Neural progenitor cell (in vitro differentiated cells): ENCODE measurements around the gene N4BP2. TPM values are rescaled to one million over a fixed set of nuclear protein-coding genes. Genes with fewer than 3 reads are reported as not detected.

Experiments used
- DNase-seq: peaks from one replicate; pipeline ENCODE4 v3.0.0-alpha.2; 2016; ENCODE audit warnings: low spot score
- H2AFZ ChIP-seq: fragments of 200-600 bp; sonication (generic); replicated peaks from 2 replicates; pipeline ENCODE4 v1.6.1; 2016; ENCODE audit warnings: antibody characterized with exemption
- H3F3A ChIP-seq: fragments of 200-600 bp; sonication (generic); 2 replicates; pipeline ENCODE4 v1.6.1; 2016; ENCODE audit warnings: antibody characterized with exemption, low read depth
- H3K27ac ChIP-seq: fragments of 200-600 bp; sonication (generic); 2 replicates; pipeline ENCODE4 v1.5.1; 2016; ENCODE audit warnings: mild to moderate bottlenecking
- H3K27me3 ChIP-seq: fragments of 200-600 bp; sonication (generic); 2 replicates; pipeline ENCODE4 v1.6.1; 2016; ENCODE audit warnings: mild to moderate bottlenecking, moderate library complexity
- H3K36me3 ChIP-seq: fragments of 200-600 bp; sonication (generic); 2 replicates; pipeline ENCODE4 v1.5.1; 2016
- H3K4me1 ChIP-seq: fragments of 200-600 bp; sonication (generic); 2 replicates; pipeline ENCODE4 v1.6.1; 2016; ENCODE audit warnings: mixed run types
- H3K4me2 ChIP-seq: fragments of 200-600 bp; sonication (generic); 2 replicates; pipeline ENCODE4 v1.6.1; 2016
- H3K4me3 ChIP-seq: fragments of 200-600 bp; sonication (generic); 2 replicates; pipeline ENCODE4 v1.5.1; 2016
- H3K79me2 ChIP-seq: fragments of 200-600 bp; sonication (generic); 2 replicates; pipeline ENCODE4 v1.6.1; 2016; ENCODE audit warnings: low read depth
- H3K9ac ChIP-seq: fragments of 200-600 bp; sonication (generic); 2 replicates; pipeline ENCODE4 v1.6.1; 2016
- H3K9me3 ChIP-seq: fragments of 200-600 bp; sonication (generic); 2 replicates; pipeline ENCODE4 v1.5.1; 2016; ENCODE audit warnings: low read depth
- H4K20me1 ChIP-seq: fragments of 200-600 bp; sonication (generic); 2 replicates; pipeline ENCODE4 v1.6.1; 2016; ENCODE audit warnings: low read depth
- H3K27ac Mint-ChIP-seq: 3 replicates; pipeline ENCODE4 v1.8.0; 2021; ENCODE audit warnings: mixed read lengths
- H3K27me3 Mint-ChIP-seq: 2 replicates; pipeline ENCODE4 v1.8.0; 2022; ENCODE audit warnings: low read depth, mild to moderate bottlenecking, inconsistent platforms, moderate library complexity, mixed read lengths; ENCODE audit not compliant: insufficient read depth
- H3K36me3 Mint-ChIP-seq: 3 replicates; pipeline ENCODE4 v1.8.0; 2021; ENCODE audit warnings: mixed read lengths
- H3K4me1 Mint-ChIP-seq: 3 replicates; pipeline ENCODE4 v1.8.0; 2021; ENCODE audit warnings: mixed read lengths
- H3K4me3 Mint-ChIP-seq: 3 replicates; pipeline ENCODE4 v1.8.0; 2021; ENCODE audit warnings: mild to moderate bottlenecking, moderate library complexity, mixed read lengths
- H3K9me3 Mint-ChIP-seq: 3 replicates; pipeline ENCODE4 v1.8.0; 2020; ENCODE audit warnings: mixed read lengths
- CTCF ChIP-seq: fragments of 200-600 bp; sonication (generic); IDR thresholded peaks from 2 replicates; pipeline ENCODE4 v1.5.1; 2017; ENCODE audit warnings: antibody characterized with exemption, mild to moderate bottlenecking
- EZH2 ChIP-seq: fragments of 200-600 bp; sonication (generic); IDR thresholded peaks from 2 replicates; pipeline ENCODE4 v1.6.1; 2017; ENCODE audit warnings: antibody characterized with exemption, mild to moderate bottlenecking, moderate library complexity
- EZH2phosphoT487 ChIP-seq: fragments of 200-600 bp; sonication (generic); IDR thresholded peaks from 2 replicates; pipeline ENCODE4 v1.6.1; 2017; ENCODE audit warnings: antibody characterized with exemption
- total RNA-seq: library from RNA; depleted of rRNA; stranded (reverse); fragments of >200 nt; gene quantifications from 2 replicates; pipeline ENCODE4 v1.2.3, GENCODE V29; 2015; ENCODE audit warnings: low replicate concordance

N4BP2 gene
- total RNA-seq, 1 donor from 2014 or later: 80.9 TPM

DNA sequence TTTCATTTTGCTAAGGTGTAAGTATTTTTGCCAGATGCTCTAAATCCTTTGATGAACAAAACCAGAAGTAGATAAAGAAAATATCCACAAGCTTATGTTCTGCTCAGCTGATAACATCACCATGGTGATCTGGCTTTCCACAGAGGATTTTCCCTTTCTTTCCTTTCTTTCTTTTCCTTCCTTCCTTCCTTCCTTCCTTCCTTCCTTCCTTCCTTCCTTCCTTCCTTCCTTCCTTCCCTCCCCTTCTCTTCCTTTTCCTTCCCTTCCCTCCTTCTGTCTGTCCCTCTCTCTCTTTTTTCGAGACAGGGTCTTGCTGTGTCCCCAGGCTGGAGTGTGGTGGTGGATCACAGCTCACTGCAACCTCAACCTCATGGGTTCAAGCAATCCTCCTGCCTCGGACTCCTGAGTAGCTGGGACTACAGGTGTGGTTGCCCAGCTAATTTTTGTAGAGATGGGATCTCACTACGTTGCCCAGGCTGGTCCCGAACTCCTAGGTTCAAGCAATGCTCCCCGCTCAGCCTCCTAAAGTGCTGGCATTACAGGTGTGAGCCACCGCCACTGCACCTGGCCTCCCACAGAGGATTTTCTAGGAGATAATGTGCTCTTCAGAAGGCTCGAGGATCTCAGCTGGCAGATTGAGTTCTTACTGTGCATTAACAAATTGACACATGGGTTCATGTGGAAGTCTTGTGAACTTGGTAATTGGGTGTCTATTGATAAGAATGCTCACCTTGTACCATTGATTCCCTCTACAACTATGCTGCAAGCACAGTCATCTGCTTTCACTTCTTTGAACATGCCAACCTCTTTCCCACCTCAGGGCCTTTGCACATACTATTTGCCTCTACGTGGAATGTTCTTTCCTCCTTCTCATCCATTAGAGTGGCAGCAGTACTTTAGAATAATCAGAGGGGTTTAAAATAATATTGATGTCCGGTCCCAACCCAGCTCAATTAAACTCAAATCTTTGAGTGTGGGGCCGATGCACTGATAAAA lies 138.8 kb downstream of the N4BP2 start:
- Mint-ChIP-seq H3K4me1 (peaks cover 77% of the 10 kb centered on the region), H3K4me3 (peak overlapping the region; percentile 28), H3K9me3 (no peaks in the 10 kb centered on the region), H3K27ac (peak overlapping the region; percentile 21), H3K36me3 (peaks cover under 1% of the 10 kb centered on the region), H3K27me3 (peaks cover 7% of the 10 kb centered on the region)
- H3K9ac ChIP-seq: no peak overlapping the region
- no peaks in the 10 kb centered on the region for H4K20me1 ChIP-seq
- no peak overlapping the region for H3K27ac ChIP-seq
- H3K4me1 ChIP-seq: peaks cover 75% of the 10 kb centered on the region
- no peak for DNase-seq
- no peaks in the 10 kb centered on the region for H3K27me3 ChIP-seq
- H3K79me2 ChIP-seq: peaks cover 5% of the 10 kb centered on the region
- peaks cover 38% of the 10 kb centered on the region for H3F3A ChIP-seq
- no peaks in the 10 kb centered on the region for H3K9me3 ChIP-seq
- H2AFZ ChIP-seq: no peak overlapping the region
- H3K4me2 ChIP-seq: no peak overlapping the region
- H3K4me3 ChIP-seq: no peak overlapping the region
- H3K36me3 ChIP-seq: no peaks in the 10 kb centered on the region
- no peak for TF ChIP-seq EZH2phosphoT487
- TF ChIP-seq CTCF: no peak
- no peak for TF ChIP-seq EZH2

DNA sequence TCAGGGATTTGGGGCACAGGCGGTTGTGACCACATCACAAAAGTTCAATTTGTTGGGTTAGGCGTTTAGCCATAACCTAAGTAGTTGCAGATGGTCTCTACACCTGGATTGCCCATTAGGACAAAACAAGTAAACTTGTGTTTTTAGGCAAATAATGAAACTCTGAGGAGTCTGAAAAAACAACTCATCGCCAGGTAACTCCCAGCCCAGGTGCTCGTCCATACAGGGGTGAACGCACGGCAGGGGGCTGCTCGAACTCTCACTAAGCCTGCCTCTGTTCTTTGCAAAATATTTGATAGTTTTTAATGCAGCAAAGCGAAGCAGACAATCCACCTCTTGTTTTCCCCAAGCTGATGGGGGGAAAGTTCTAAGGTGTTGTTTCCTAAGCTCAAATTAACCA lies 139.6 kb downstream of the N4BP2 start:
- peak overlapping the region; percentile 43 for H3K4me3 ChIP-seq
- no peak overlapping the region for H3K9ac ChIP-seq
- H3K9me3 Mint-ChIP-seq: no peaks in the 10 kb centered on the region
- no peak for DNase-seq
- TF ChIP-seq EZH2 (no peak), CTCF (no peak), EZH2phosphoT487 (no peak)
- H3K9me3 ChIP-seq: no peaks in the 10 kb centered on the region
- no peaks in the 10 kb centered on the region for H4K20me1 ChIP-seq
- H3F3A ChIP-seq: peaks cover 38% of the 10 kb centered on the region
- no peak overlapping the region for H3K4me3 Mint-ChIP-seq
- H3K4me1 Mint-ChIP-seq: peaks cover 72% of the 10 kb centered on the region
- no peaks in the 10 kb centered on the region for H3K27me3 ChIP-seq
- peak overlapping the region; percentile 72 for H3K4me2 ChIP-seq
- peaks cover 2% of the 10 kb centered on the region for H3K36me3 Mint-ChIP-seq
- no peak overlapping the region for H2AFZ ChIP-seq
- H3K79me2 ChIP-seq: peaks cover 5% of the 10 kb centered on the region
- peaks cover 73% of the 10 kb centered on the region for H3K4me1 ChIP-seq
- H3K36me3 ChIP-seq: no peaks in the 10 kb centered on the region
- H3K27ac Mint-ChIP-seq: no peak overlapping the region
- peak overlapping the region; percentile 88 for H3K27ac ChIP-seq
- peaks cover 7% of the 10 kb centered on the region for H3K27me3 Mint-ChIP-seq

DNA sequence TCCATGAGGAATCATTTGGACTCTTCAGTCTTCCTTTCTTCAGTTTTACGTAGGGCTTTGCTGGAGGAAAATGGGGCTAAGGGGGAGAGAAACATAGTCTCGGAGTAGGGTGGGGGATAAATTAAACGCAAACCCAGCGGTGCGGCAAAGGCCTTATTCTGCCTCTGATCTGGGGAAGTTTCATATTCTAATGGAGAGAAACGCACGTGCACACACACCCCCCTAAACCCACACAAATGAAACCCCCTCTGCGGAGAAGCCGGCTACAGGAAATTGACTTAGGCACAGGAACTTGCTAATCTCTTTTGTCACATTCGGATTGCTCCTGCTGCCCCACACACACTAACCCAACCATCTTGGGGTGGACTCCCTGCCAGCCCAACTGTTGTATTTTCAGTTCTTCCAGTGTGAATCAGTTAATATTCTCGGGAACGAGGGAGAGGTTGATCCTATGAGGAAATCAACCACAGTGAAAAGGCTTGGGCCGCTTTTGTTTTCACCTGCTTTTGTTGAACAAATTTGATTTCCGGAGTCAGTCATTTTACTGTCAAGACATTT lies 140.2 kb downstream of the N4BP2 start, which contains the start of gene RHOH:
TSS of gene RHOH (plus strand) at position 308 of the 558 bp plus-strand sequence. CDS start 46,356 bp downstream, outside the sequence.
- peak; percentile 71 for DNase-seq
- Histone ChIP-seq H3K27ac (peak within 1 kb of the TSS; percentile 88), H3K9me3 (no peaks in the 10 kb centered on the region), H3K27me3 (no peaks in the 10 kb centered on the region), H4K20me1 (no peaks in the 10 kb centered on the region), H3F3A (peaks cover 38% of the 10 kb centered on the region), H3K4me3 (peak within 1 kb of the TSS; percentile 43), H3K4me2 (peak within 1 kb of the TSS; percentile 72), H3K4me1 (peaks cover 71% of the 10 kb centered on the region), H2AFZ (peak within 1 kb of the TSS; percentile 69), H3K79me2 (peaks cover 5% of the 10 kb centered on the region), H3K36me3 (no peaks in the 10 kb centered on the region), H3K9ac (no peak within 1 kb of the TSS)
- H3K27me3 Mint-ChIP-seq: peaks cover 7% of the 10 kb centered on the region
- H3K4me1 Mint-ChIP-seq: peaks cover 68% of the 10 kb centered on the region
- TF ChIP-seq EZH2phosphoT487 (no peak), CTCF (no peak), EZH2 (no peak)
- peaks cover 2% of the 10 kb centered on the region for H3K36me3 Mint-ChIP-seq
- H3K27ac Mint-ChIP-seq: peak within 1 kb of the TSS; percentile 97
- H3K4me3 Mint-ChIP-seq: peak within 1 kb of the TSS; percentile 82
- no peaks in the 10 kb centered on the region for H3K9me3 Mint-ChIP-seq
